ENCODE data around the gene PPIB.
"Not testable (repeated sequence)": the region's sequence is repeated elsewhere in the genome, so short reads cannot be mapped to it uniquely, and the experiment has no call there.

DNA sequence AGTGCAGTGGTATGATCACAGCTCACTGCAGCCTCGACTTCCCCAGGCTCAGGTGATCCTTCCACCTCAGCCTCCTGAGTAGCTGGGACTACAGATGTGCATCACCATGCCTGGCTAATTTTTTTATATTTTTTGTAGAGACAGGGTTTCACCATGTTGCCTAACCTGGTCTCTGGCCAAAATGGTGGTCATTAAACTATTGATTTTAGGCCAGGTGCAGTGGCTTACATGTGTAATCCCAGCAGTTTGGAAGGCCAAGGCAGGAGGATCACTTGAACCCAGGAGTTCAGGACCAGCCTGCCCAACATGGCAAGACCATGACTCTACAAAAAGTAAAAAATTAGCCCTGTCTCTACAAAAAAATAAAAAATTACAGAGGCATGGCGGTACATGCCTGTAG, 42.5 kb downstream of the PPIB start:
- not testable (repeated sequence) for TF ChIP-seq CTCF, POLR2A (IDR thresholded peaks at IDR 0.05)

Data from uterus (tissue), 2 donors.